K562 (cell line): Measurements from ENCODE around the gene UQCRH. TPM values are rescaled to one million over a fixed set of nuclear protein-coding genes. Genes with fewer than 3 reads are reported as not detected.

ENCODE experiments used
- BRD4 ChIP-seq: fragments of 200-600 bp; sonication (generic); IDR thresholded peaks from 2 replicates; pipeline ENCODE4 v1.6.1; 2017; ENCODE audit warnings: inconsistent platforms
- BRF1 ChIP-seq: IDR thresholded peaks from 3 replicates; pipeline ENCODE4 v1.6.1; 2011; ENCODE audit warnings: borderline replicate concordance, mild to moderate bottlenecking; ENCODE audit not compliant: insufficient read length; ENCODE audit errors: extremely low read depth
- POU5F1 ChIP-seq: fragments of 150-350 bp; IDR thresholded peaks from 2 replicates; pipeline ENCODE4 v1.6.1; 2014; ENCODE audit warnings: borderline replicate concordance, low read length, low read depth, mild to moderate bottlenecking; ENCODE audit not compliant: partially characterized antibody
- SMARCA5 ChIP-seq: fragments of 450-650 bp; IDR thresholded peaks from 2 replicates; pipeline ENCODE4 v1.6.1; 2016
- SREBF2 ChIP-seq: sonication (generic); formaldehyde crosslinking; IDR thresholded peaks from 2 replicates; pipeline ENCODE4 v1.4.0; 2020; ENCODE audit warnings: mild to moderate bottlenecking, missing genetic modification reagents
- ZNF124 ChIP-seq: sonication (generic); formaldehyde crosslinking; IDR thresholded peaks from 2 replicates; pipeline ENCODE4 v1.8.1; 2022; ENCODE audit warnings: missing genetic modification reagents
- ZNF224 ChIP-seq: sonication (generic); formaldehyde crosslinking; IDR thresholded peaks from 2 replicates; pipeline ENCODE4 v1.8.0; 2022; ENCODE audit warnings: mild to moderate bottlenecking, missing genetic modification reagents
- ZNF609 ChIP-seq: sonication (generic); formaldehyde crosslinking; IDR thresholded peaks from 2 replicates; pipeline ENCODE4 v1.8.1; 2023; ENCODE audit warnings: missing genetic modification reagents, mild to moderate bottlenecking, borderline replicate concordance
- polyA plus RNA-seq, 8 experiments: library from polyadenylated mRNA; depleted of rRNA in 4 of 8; stranded (reverse) in 5 of 8; unstranded in 3 of 8; fragments of >200 nt; fragmentation: Nextera tagmentation in 2 of 8; fragmentation: Illumina TruSeq in 1 of 8; extraction: Ambion mirVana in 2 of 8; extraction: Trizol in 1 of 8; gene quantifications; 2 replicates each; pipeline versions ENCODE4 v1.2.1 to v1.2.3, GENCODE V29; 2011 to 2014; ENCODE audit warnings: inconsistent platforms in 1 of 8, missing spikeins in 1 of 8
- total RNA-seq, 7 experiments: library from RNA; depleted of rRNA in 6 of 7; stranded (reverse); fragments of >200 nt in 6 of 7; fragmentation: Illumina TruSeq in 2 of 7; extraction: Trizol in 2 of 7; gene quantifications; 2 replicates each; pipeline versions ENCODE4 v1.2.1 to v1.2.3, GENCODE V29; 2011 to 2021; ENCODE audit warnings: low replicate concordance in 1 of 7
- TF ChIP-seq, protein P1 (sequence below), 2 experiments: IDR thresholded peaks in 1 of 2; conservative IDR thresholded peaks in 1 of 2; 2 replicates each; pipeline ENCODE4 v1.6.1; 2016; ENCODE audit warnings: low read depth in 2 of 2, mild to moderate bottlenecking in 1 of 2, missing compliant biosample characterization in 1 of 2, missing genetic modification characterization in 1 of 2, moderate library complexity in 1 of 2
- TF ChIP-seq, protein P2 (sequence below): fragments of 250-450 bp; sonication (Bioruptor Pico); IDR thresholded peaks from 2 replicates; pipeline ENCODE4 v1.8.0; 2021; ENCODE audit warnings: moderate library complexity, mild to moderate bottlenecking, inconsistent platforms
- TF ChIP-seq, protein P3 (sequence below): fragments of 450-650 bp; IDR thresholded peaks from 2 replicates; pipeline ENCODE4 v1.6.1; 2016; ENCODE audit warnings: antibody characterized with exemption
- TF ChIP-seq, protein P4 (sequence below): fragments of 450-650 bp; conservative IDR thresholded peaks from 2 replicates; pipeline ENCODE4 v1.6.1; 2016; ENCODE audit warnings: missing genetic modification characterization, low read depth, mild to moderate bottlenecking, missing compliant biosample characterization, moderate library complexity
- TF ChIP-seq, protein P5 (sequence below): sonication (generic); formaldehyde crosslinking; IDR thresholded peaks from 2 replicates; pipeline ENCODE4 v1.8.1; 2023; ENCODE audit warnings: mild to moderate bottlenecking, missing genetic modification reagents

UQCRH gene
- total and polyA plus RNA-seq, 9 of the 15 experiments (the other 6 are each of a cell fraction or from before 2014, with no cell fraction given), result 1,267 to 5,184 (median 2,410) TPM

GRCh38 chr1:46340404-46341221, 37.1 kb downstream of the UQCRH start, which contains the start of gene NSUN4 (continued):
- TF ChIP-seq, protein P1, sequence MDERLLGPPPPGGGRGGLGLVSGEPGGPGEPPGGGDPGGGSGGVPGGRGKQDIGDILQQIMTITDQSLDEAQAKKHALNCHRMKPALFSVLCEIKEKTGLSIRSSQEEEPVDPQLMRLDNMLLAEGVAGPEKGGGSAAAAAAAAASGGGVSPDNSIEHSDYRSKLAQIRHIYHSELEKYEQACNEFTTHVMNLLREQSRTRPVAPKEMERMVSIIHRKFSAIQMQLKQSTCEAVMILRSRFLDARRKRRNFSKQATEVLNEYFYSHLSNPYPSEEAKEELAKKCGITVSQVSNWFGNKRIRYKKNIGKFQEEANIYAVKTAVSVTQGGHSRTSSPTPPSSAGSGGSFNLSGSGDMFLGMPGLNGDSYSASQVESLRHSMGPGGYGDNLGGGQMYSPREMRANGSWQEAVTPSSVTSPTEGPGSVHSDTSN (CRISPR knock-in tag; IDR thresholded peaks at IDR 0.05; ENCODE audit: low read depth), result no peak
- TF ChIP-seq, protein P1 (tag; conservative IDR thresholded peaks at IDR 0.05; ENCODE audit: low read depth), result peak; percentile 13; the same call in 1 of the 2 replicates
- TF ChIP-seq ZNF124 (CRISPR knock-in tag) (no peak), POU5F1 (no peak), SMARCA5 (peak; percentile 67; the same call in 1 of the 2 replicates), BRF1 (no peak), ZNF609 (CRISPR knock-in tag) (peak; percentile 33), BRD4 (peak; percentile 93), ZNF224 (CRISPR knock-in tag) (no peak), SREBF2 (CRISPR knock-in tag) (0 out of 2 replicates have a peak, but pooled peaks have one; percentile 76)
- TF ChIP-seq, protein P2, sequence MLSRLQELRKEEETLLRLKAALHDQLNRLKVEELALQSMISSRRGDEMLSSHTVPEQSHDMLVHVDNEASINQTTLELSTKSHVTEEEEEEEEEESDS (CRISPR knock-in tag), result no peak
- TF ChIP-seq, protein P3, sequence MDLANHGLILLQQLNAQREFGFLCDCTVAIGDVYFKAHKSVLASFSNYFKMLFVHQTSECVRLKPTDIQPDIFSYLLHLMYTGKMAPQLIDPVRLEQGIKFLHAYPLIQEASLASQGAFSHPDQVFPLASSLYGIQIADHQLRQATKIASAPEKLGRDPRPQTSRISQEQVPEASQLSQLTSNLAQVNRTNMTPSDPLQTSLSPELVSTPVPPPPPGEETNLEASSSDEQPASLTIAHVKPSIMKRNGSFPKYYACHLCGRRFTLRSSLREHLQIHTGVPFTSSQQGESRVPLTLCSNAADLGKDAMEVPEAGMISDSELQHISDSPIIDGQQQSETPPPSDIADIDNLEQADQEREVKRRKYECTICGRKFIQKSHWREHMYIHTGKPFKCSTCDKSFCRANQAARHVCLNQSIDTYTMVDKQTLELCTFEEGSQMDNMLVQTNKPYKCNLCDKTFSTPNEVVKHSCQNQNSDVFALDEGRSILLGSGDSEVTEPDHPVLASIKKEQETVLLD, result peak; percentile 86
- TF ChIP-seq, protein P4, sequence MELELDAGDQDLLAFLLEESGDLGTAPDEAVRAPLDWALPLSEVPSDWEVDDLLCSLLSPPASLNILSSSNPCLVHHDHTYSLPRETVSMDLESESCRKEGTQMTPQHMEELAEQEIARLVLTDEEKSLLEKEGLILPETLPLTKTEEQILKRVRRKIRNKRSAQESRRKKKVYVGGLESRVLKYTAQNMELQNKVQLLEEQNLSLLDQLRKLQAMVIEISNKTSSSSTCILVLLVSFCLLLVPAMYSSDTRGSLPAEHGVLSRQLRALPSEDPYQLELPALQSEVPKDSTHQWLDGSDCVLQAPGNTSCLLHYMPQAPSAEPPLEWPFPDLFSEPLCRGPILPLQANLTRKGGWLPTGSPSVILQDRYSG, result 0 out of 2 replicates have a peak, but pooled peaks have one; percentile 53
- TF ChIP-seq, protein P5, sequence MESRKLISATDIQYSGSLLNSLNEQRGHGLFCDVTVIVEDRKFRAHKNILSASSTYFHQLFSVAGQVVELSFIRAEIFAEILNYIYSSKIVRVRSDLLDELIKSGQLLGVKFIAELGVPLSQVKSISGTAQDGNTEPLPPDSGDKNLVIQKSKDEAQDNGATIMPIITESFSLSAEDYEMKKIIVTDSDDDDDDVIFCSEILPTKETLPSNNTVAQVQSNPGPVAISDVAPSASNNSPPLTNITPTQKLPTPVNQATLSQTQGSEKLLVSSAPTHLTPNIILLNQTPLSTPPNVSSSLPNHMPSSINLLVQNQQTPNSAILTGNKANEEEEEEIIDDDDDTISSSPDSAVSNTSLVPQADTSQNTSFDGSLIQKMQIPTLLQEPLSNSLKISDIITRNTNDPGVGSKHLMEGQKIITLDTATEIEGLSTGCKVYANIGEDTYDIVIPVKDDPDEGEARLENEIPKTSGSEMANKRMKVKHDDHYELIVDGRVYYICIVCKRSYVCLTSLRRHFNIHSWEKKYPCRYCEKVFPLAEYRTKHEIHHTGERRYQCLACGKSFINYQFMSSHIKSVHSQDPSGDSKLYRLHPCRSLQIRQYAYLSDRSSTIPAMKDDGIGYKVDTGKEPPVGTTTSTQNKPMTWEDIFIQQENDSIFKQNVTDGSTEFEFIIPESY (CRISPR knock-in tag), result peak; percentile 65
